SHP77 treated with DMSO at 0.1 percent for 48 hours (cell line): ENCODE measurements around the gene TMED10.

Source experiments
- DNase-seq: peaks from one replicate; lab custom pipeline; 2025; lab: John Stamatoyannopoulos, UW

TMED10 gene

GRCh38 chr14:75084513-75084912 lies 91.9 kb downstream of the TMED10 start:
- no peak for DNase-seq

- DNase-seq = no peak
These were observed 93.1 kb downstream of the TMED10 start for GRCh38 chr14:75083271-75083670.

- no peak for DNase-seq
These were observed 94.7 kb downstream of the TMED10 start for GRCh38 chr14:75081660-75082229.
